ENCODE measurements around the gene ARPIN. TPM values are rescaled to one million over a fixed set of nuclear protein-coding genes. Genes with fewer than 3 reads are reported as not detected.

The ARPIN gene
- total RNA-seq, 1 donor from 2014 or later: not detected

GRCh38 chr15:89936051-89936785, 23.5 kb upstream of the ARPIN start:
- Mint-ChIP-seq H3K27ac (no peak overlapping the region), H3K4me3 (peak overlapping the region; percentile 1), H3K27me3 (ENCODE audit: insufficient read depth) (peaks cover 36% of the 10 kb centered on the region), H3K4me1 (ENCODE audit: low read depth) (peaks cover 25% of the 10 kb centered on the region), H3K36me3 (ENCODE audit: low read depth) (no peaks in the 10 kb centered on the region), H3K9me3 (no peaks in the 10 kb centered on the region)
- peak; percentile 12 for DNase-seq (ENCODE audit: low spot score)
- intact Hi-C loops (cut with micrococcal nuclease): loop anchor here (5.0 kb wide), 2 partner anchors 36 to 136 kb away; no protein-coding TSS in a partner anchor

DNA sequence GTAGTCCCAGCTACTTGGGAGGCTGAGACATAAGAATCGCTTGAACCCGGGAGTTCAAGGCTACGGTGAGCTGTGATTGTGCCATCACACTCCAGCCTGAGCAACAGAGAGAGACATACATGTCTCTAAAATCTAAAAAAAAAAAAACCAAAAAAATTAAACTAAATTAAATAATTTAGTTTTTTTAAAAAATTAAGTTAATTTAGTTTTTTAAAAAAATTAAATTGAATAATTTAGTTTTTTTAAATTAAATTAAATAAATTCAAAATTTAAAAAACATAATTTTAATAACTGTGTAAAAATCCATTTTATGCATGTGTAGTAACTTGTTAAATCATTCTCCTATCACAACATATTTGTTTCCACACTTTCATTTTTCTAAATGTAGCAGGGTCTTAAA, 20.1 kb upstream of the ARPIN start:
- no peaks in the 10 kb centered on the region for H3K9me3 Mint-ChIP-seq
- H3K36me3 Mint-ChIP-seq (ENCODE audit: low read depth): no peaks in the 10 kb centered on the region
- no peak for DNase-seq (ENCODE audit: low spot score)
- H3K4me3 Mint-ChIP-seq: no peak overlapping the region
- H3K27me3 Mint-ChIP-seq (ENCODE audit: insufficient read depth): peaks cover 16% of the 10 kb centered on the region
- H3K27ac Mint-ChIP-seq: no peak overlapping the region
- intact Hi-C loops (cut with micrococcal nuclease): no loop called here
- H3K4me1 Mint-ChIP-seq (ENCODE audit: low read depth): peaks cover 21% of the 10 kb centered on the region

- intact Hi-C loops (cut with micrococcal nuclease): no loop called here
- Mint-ChIP-seq H3K4me3 (no peak overlapping the region), H3K27ac (no peak overlapping the region), H3K36me3 (ENCODE audit: low read depth) (no peaks in the 10 kb centered on the region), H3K27me3 (ENCODE audit: insufficient read depth) (peaks cover 11% of the 10 kb centered on the region), H3K4me1 (ENCODE audit: low read depth) (no peaks in the 10 kb centered on the region), H3K9me3 (no peaks in the 10 kb centered on the region)
- DNase-seq (ENCODE audit: low spot score): no peak
These were observed 15.7 kb upstream of the ARPIN start for GRCh38 chr15:89928421-89928820.

DNA sequence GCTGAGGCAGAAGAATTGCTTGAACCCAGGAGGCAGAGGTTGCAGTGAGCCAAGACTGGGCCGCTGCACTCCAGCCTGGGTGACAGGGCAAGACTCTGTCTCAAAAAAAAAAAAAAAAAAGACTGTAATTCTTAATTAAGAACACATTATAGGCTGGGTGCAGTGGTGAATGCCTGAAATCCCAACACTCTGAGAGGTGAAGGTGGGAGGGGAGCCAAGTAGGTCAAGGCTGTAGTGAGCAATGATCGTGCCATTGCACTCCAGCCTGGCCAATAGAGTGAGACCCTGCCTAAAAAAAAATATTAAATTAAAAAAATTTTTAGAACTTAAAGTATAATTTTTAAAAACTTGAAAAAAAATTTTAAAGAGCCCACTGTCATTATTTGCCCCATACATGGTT, 13.4 kb upstream of the ARPIN start:
- Mint-ChIP-seq H3K36me3 (ENCODE audit: low read depth) (no peaks in the 10 kb centered on the region), H3K27me3 (ENCODE audit: insufficient read depth) (peaks cover 3% of the 10 kb centered on the region), H3K9me3 (no peaks in the 10 kb centered on the region)

DNA sequence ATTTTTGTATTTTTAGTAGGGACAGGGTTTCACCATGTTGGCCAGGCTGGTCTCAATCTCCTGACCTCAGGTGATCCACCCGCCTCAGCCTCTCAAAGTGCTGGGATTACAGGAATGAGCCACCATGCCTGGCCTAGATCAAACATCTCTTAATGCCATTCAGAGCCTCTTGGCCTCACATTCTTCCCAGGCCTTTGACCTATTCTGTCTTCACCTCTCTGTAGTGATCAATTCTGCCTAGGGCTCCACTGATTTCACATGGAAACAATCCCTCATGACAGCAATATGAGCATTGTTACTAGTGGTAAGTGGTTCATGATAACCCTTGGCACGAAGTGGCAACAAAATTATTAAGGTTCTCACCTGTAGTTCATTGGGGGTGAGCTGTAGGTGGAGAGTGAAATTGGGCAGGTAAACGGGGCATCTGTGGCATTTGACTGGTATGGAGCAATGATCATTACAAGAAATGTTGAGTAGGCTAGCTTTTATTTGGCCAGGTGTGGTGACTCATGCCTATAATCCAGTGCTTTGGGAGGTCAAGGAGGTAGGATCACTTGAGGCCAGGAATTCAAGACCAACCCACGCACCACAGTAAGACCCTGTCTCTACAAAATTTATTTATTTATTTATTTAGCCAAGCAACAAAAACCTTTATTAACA, 4.8 kb upstream of the ARPIN start:
- no peak overlapping the region for H3K4me3 Mint-ChIP-seq
- H3K36me3 Mint-ChIP-seq (ENCODE audit: low read depth): no peaks in the 10 kb centered on the region
- DNase-seq (ENCODE audit: low spot score): no peak
- H3K4me1 Mint-ChIP-seq (ENCODE audit: low read depth): no peaks in the 10 kb centered on the region
- intact Hi-C loops (cut with micrococcal nuclease): no loop called here
- H3K27ac Mint-ChIP-seq: no peak overlapping the region
- peaks cover 23% of the 10 kb centered on the region for H3K27me3 Mint-ChIP-seq (ENCODE audit: insufficient read depth)
- H3K9me3 Mint-ChIP-seq: no peaks in the 10 kb centered on the region

More for the DNA sequence above, 13.4 kb upstream of the ARPIN start:
- no peak overlapping the region for H3K4me3 Mint-ChIP-seq
- no peaks in the 10 kb centered on the region for H3K4me1 Mint-ChIP-seq (ENCODE audit: low read depth)
- no peak for DNase-seq (ENCODE audit: low spot score)
- intact Hi-C loops (cut with micrococcal nuclease): no loop called here
- H3K27ac Mint-ChIP-seq: no peak overlapping the region

GRCh38 chr15:89916660-89917059, 3.9 kb upstream of the ARPIN start:
- Mint-ChIP-seq H3K27me3 (ENCODE audit: insufficient read depth) (peaks cover 30% of the 10 kb centered on the region), H3K4me3 (no peak overlapping the region), H3K4me1 (ENCODE audit: low read depth) (no peaks in the 10 kb centered on the region), H3K9me3 (no peaks in the 10 kb centered on the region), H3K36me3 (ENCODE audit: low read depth) (no peaks in the 10 kb centered on the region), H3K27ac (no peak overlapping the region)
- DNase-seq (ENCODE audit: low spot score): no peak
- intact Hi-C loops (cut with micrococcal nuclease): no loop called here

- Mint-ChIP-seq H3K4me3 (no peak overlapping the region), H3K36me3 (ENCODE audit: low read depth) (no peaks in the 10 kb centered on the region), H3K9me3 (no peaks in the 10 kb centered on the region), H3K27me3 (ENCODE audit: insufficient read depth) (peaks cover 48% of the 10 kb centered on the region), H3K4me1 (ENCODE audit: low read depth) (no peaks in the 10 kb centered on the region), H3K27ac (no peak overlapping the region)
- intact Hi-C loops (cut with micrococcal nuclease): no loop called here
- DNase-seq (ENCODE audit: low spot score): no peak
These were observed 543 bp downstream of the ARPIN start for GRCh38 chr15:89912145-89912673.

- DNase-seq (ENCODE audit: low spot score): no peak
- Mint-ChIP-seq H3K4me1 (ENCODE audit: low read depth) (no peaks in the 10 kb centered on the region), H3K36me3 (ENCODE audit: low read depth) (no peaks in the 10 kb centered on the region), H3K27ac (no peak overlapping the region), H3K9me3 (no peaks in the 10 kb centered on the region), H3K27me3 (ENCODE audit: insufficient read depth) (peaks cover 48% of the 10 kb centered on the region), H3K4me3 (no peak overlapping the region)
- intact Hi-C loops (cut with micrococcal nuclease): no loop called here
These were observed 1.7 kb downstream of the ARPIN start for GRCh38 chr15:89910891-89911626.

DNA sequence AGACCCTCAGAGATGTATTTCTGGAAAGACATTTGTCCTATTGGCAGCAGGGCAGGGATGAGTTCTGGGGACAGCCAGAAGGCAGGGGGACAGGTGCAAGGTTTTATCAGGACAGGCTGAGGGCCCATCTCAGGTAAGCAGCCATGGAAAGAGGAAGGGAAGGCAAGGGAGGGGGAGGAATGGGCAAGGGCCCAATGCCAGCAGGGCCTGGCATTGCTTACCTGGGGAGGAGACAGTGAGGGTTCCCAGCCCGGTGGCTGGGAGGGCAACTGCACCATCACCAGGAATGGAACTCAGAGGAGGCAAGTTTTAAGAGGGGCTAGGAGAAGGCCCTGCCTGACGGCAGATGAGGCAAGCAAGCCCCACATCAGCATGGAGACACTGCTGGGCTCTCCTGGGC, 3.1 kb downstream of the ARPIN start:
- no peak overlapping the region for H3K27ac Mint-ChIP-seq
- H3K36me3 Mint-ChIP-seq (ENCODE audit: low read depth): no peaks in the 10 kb centered on the region
- H3K4me3 Mint-ChIP-seq: no peak overlapping the region
- no peak for DNase-seq (ENCODE audit: low spot score)
- H3K27me3 Mint-ChIP-seq (ENCODE audit: insufficient read depth): peaks cover 46% of the 10 kb centered on the region
- H3K9me3 Mint-ChIP-seq: no peaks in the 10 kb centered on the region
- no peaks in the 10 kb centered on the region for H3K4me1 Mint-ChIP-seq (ENCODE audit: low read depth)
- intact Hi-C loops (cut with micrococcal nuclease): no loop called here

DNA sequence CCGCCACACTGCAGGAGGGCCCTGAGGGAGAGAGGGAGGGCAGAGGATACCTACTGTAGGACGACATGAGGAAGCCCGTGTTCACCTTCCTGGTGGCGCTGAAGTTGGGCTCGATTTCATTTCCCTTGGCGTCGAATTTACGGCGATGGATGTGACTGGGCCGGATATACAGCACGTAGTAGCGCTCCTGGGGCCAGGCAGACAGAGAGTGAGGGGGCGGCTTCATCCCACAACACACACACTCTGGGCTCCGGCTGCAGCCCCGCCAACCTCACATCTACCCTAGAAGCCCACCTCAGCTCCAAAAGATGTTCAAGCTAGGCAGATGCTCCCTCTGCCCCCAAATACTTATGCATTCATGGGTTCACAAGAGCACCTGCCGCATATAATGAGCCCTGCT, 4.5 kb downstream of the ARPIN start:
- Mint-ChIP-seq H3K27me3 (ENCODE audit: insufficient read depth) (peaks cover 39% of the 10 kb centered on the region), H3K9me3 (no peaks in the 10 kb centered on the region), H3K4me1 (ENCODE audit: low read depth) (no peaks in the 10 kb centered on the region), H3K4me3 (no peak overlapping the region), H3K36me3 (ENCODE audit: low read depth) (no peaks in the 10 kb centered on the region), H3K27ac (no peak overlapping the region)
- DNase-seq (ENCODE audit: low spot score): no peak
- intact Hi-C loops (cut with micrococcal nuclease): no loop called here

GRCh38 chr15:89907289-89907688, 5.5 kb downstream of the ARPIN start:
- Mint-ChIP-seq H3K27me3 (ENCODE audit: insufficient read depth) (peaks cover 39% of the 10 kb centered on the region), H3K4me1 (ENCODE audit: low read depth) (no peaks in the 10 kb centered on the region), H3K36me3 (ENCODE audit: low read depth) (no peaks in the 10 kb centered on the region), H3K9me3 (no peaks in the 10 kb centered on the region), H3K27ac (no peak overlapping the region), H3K4me3 (no peak overlapping the region)
- DNase-seq (ENCODE audit: low spot score): no peak
- intact Hi-C loops (cut with micrococcal nuclease): no loop called here

- H3K27me3 Mint-ChIP-seq (ENCODE audit: insufficient read depth): peaks cover 26% of the 10 kb centered on the region
- no peaks in the 10 kb centered on the region for H3K4me1 Mint-ChIP-seq (ENCODE audit: low read depth)
- no peak for DNase-seq (ENCODE audit: low spot score)
- H3K9me3 Mint-ChIP-seq: no peaks in the 10 kb centered on the region
- intact Hi-C loops (cut with micrococcal nuclease): no loop called here
- H3K4me3 Mint-ChIP-seq: no peak overlapping the region
- H3K27ac Mint-ChIP-seq: no peak overlapping the region
- no peaks in the 10 kb centered on the region for H3K36me3 Mint-ChIP-seq (ENCODE audit: low read depth)
These were observed 6.8 kb downstream of the ARPIN start for GRCh38 chr15:89905846-89906378.

DNA sequence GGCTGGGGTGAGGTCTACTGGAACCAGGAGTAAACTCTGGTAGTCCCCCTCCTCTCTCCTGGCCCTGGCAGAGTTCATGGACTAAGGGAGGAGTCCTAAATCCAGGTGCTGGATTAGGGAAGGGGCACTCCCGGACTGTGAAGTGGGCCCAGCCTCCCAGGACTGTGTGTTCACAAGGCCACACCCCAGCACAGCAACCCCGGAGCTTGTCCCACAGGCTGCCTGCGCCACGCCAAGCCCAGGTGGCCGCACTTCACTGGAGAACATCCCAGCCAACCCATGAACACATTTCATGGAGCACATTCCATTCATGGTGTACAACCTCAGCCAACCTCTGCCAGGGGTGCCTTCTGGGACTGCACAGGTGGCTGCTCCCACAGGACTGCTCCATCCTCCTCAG, 8.2 kb downstream of the ARPIN start:
- H3K27ac Mint-ChIP-seq: no peak overlapping the region
- H3K4me1 Mint-ChIP-seq (ENCODE audit: low read depth): no peaks in the 10 kb centered on the region
- H3K27me3 Mint-ChIP-seq (ENCODE audit: insufficient read depth): peaks cover 21% of the 10 kb centered on the region
- H3K36me3 Mint-ChIP-seq (ENCODE audit: low read depth): no peaks in the 10 kb centered on the region
- H3K9me3 Mint-ChIP-seq: no peaks in the 10 kb centered on the region
- intact Hi-C loops (cut with micrococcal nuclease): no loop called here
- DNase-seq (ENCODE audit: low spot score): no peak
- H3K4me3 Mint-ChIP-seq: no peak overlapping the region
